SHP77 treated with DMSO at 0.1 percent for 48 hours (cell line): ENCODE results near the gene POTEI.
"Not testable (repeated sequence)": the region's sequence is repeated elsewhere in the genome, so short reads cannot be mapped to it uniquely, and the experiment has no call there.

Experiments
- DNase-seq: peaks from one replicate; lab custom pipeline; 2025; lab: John Stamatoyannopoulos, UW

The POTEI gene

GRCh38 chr2:130455413-130455812 lies 53.7 kb downstream of the POTEI start:
- not testable (repeated sequence) for DNase-seq

- DNase-seq, result not testable (repeated sequence)
Measured at GRCh38 chr2:130454712-130455083, 54.4 kb downstream of the POTEI start.

GRCh38 chr2:130453955-130454711 lies 55.0 kb downstream of the POTEI start:
- DNase-seq, result not testable (repeated sequence)

- DNase-seq, result not testable (repeated sequence)
Measured at GRCh38 chr2:130452897-130453296, 56.2 kb downstream of the POTEI start.

GRCh38 chr2:130451823-130452222 lies 57.3 kb downstream of the POTEI start:
- DNase-seq, result not testable (repeated sequence)

GRCh38 chr2:130451278-130451677 lies 57.9 kb downstream of the POTEI start:
- DNase-seq, result not testable (repeated sequence)

GRCh38 chr2:130450366-130450765 lies 58.8 kb downstream of the POTEI start:
- not testable (repeated sequence) for DNase-seq

- DNase-seq, result not testable (repeated sequence)
Measured at GRCh38 chr2:130427631-130428030, 81.5 kb downstream of the POTEI start.

- DNase-seq, result not testable (repeated sequence)
Measured at GRCh38 chr2:130418845-130419244, 90.3 kb downstream of the POTEI start.

GRCh38 chr2:130416693-130417092 lies 92.4 kb downstream of the POTEI start:
- DNase-seq, result not testable (repeated sequence)
